Stimulated activated CD4-positive, alpha-beta T cell treated with anti-CD3 and anti-CD28 coated beads, Interleukin-1b, Interleukin-23, amount 100 ng/mL, for 4 hours (primary cell): ENCODE measurements around the gene SNRPN.
"Not testable (repeated sequence)": the region's sequence is repeated elsewhere in the genome, so short reads cannot be mapped to it uniquely, and the experiment has no call there.

ENCODE experiments used
- DNase-seq, 2 donors: peaks; one replicate each; pipeline ENCODE4 v3.0.0-alpha.2; 2020; ENCODE audit warnings: low read depth in 2 of 2

The SNRPN gene

DNA sequence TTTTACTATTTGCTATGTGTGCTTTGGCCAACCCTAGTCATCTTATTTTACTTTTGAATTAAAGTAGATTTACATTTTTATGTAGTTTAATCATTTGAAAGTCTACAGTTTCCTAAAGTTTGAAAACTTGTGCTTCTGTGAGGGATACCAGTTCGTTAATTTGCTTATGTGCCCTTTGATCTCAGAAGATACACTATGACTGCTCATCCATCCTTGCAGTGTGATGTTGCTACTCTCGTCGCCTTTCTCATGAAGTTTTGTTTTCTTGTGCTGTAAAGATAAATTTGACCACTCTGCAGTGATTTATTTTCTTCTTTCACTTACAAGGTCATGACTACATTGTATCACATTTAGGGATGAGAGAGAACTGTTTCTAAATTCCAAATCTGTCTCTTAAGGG, 16.3 kb downstream of the SNRPN start:
- DNase-seq, result no peak

DNA sequence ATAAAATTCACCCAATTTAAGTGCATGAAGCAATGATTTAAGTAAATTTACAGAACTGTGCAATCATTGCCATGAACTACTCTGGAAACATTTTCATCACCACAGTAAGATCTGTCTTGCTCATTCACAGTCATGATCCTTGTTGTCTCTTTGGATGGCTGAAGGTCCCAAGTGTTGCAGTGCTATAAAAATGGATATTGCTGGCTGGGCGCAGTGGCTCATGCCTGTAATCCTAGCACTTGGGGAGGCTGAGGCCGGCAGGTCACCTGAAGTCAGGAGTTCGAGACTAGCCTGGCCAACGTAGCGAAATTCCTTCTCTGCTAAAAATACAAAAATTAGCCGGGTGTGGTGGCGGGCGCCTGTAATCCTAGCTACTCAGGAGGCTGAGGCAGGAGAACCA, 17.0 kb downstream of the SNRPN start:
- no peak for DNase-seq

DNA sequence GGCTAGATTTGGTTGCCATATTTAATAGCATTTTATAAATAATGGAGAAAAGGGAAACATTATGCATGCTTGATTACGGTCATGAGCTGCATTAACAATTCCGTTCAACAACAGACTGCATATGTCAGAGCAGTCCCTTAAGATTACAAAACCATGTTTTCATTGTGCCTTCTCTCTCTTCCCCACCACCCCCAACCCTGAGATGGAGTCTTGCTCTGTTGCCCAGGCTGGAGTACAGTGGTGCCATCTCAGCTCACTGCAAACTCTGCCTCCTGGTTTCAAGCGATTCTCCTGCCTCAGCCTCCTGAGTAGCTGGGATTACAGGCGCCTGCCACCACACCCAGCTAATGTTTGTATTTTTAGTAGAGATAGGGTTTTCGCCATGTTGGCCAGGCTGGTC, 17.9 kb downstream of the SNRPN start:
- DNase-seq, result not testable (repeated sequence)

DNA sequence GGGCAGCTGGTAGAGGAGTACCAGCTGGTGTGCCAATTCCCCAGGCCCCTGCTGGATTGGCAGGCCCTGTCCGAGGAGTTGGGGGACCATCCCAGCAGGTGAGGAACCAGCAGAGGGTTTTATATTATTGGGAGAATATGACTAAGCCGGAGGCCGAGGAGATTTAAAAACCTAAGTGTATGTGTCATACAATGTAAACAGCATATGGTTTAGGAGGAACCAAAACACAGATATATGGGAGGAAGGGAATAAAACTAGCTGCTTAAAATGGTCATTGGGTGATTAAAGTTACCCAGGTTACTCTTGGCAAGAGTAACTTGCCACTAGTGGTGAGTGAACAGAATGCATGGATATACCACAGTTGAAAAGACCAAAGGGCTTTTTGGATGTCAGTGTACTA, 22.1 kb downstream of the SNRPN start:
- no peak for DNase-seq

DNA sequence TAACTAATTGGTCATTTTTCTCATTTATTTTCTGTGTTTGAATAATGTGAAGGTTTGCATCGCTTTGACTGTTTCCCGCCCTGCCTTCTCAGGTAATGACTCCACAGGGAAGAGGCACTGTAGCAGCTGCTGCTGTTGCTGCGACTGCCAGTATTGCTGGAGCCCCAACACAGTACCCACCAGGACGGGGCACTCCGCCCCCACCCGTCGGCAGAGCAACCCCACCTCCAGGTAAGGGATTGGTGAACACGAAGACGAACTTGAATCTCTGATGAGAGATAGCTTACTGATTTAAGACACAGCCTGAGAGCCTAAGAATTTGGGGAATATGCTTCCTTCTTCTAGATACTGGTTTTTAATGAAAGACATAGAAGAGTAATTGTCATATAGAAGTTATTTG, 22.9 kb downstream of the SNRPN start:
- DNase-seq, result no peak

DNA sequence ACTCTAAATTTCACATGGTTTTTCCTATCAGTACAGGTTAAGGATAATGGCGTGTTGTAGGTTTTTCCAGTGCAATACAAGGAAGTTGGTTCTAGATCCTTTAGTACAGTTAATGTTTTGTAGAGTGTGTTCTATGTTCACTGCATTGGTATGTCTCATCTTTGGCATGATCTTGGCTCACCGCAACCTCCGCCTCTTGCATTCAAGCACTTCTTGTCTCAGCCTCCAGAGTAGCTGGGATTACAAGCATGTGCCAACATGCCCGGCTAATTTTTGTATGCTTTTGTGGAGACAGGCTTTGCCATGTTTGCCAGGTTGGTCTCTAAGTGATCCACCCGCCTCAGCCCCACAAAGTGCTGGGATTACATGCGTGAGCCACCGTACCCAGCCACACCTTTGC, 30.4 kb downstream of the SNRPN start:
- DNase-seq, result no peak

DNA sequence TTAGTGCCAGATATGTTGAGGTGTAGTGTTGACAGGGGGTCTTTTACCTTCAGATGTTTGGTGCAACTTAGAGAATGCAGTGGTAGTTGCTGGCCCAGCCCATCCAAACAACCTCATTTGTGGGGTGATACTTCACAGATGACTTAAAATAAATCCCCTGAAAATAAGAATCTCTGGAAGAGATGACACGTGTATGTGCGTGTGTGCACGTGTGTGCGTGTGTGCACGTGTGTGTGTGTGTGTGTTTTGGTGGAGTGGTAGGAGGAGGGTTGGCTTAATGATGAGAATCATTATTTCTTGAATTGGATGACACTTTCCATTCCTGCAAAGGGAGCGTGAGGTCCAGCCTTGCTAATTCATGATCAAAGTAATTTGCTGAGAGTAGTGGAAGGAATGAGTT, 31.9 kb downstream of the SNRPN start:
- DNase-seq, result no peak

DNA sequence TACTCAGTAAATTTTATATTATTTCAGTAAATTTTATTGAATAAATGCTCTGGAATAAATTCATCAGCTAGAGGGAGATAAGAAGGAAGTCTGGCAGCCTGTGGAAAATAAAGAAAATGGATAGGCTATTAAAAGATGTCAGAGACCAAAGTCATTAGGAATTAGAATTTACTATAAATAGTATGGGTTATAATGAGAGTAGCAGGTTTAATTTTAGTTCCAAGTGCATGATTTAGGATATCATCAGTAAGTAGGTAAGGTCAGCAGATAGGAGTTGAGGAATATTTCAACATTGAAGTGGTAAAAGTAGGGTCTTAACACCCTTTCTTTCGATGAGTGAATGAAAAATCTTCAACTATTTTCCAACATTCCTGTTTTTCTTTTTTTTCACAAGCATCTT, 64.6 kb downstream of the SNRPN start:
- DNase-seq, result no peak

DNA sequence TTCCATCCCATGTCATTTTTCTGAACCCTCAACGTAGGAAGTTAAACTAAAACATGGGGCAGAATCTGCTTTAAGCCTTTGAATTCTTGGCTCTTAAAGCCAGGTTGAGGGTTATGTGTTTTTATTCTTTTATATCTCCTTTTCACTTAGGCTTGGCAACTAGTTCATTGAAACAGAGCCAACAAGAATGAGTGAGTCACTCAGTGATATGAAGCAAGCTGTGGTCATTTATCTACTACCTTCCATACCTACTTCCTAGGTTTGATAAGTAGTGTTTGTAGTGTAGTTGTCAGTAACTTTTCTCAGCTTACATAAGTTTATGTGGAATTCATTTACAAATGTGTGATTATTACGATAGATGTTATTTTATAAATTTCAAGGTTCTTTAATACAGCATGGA, 67.4 kb downstream of the SNRPN start:
- no peak for DNase-seq
